PC-9 (cell line): ENCODE results near the gene THSD7B.

Experiments
- EZH2 ChIP-seq: fragments of 200-600 bp; sonication (generic); IDR thresholded peaks from 2 replicates; pipeline ENCODE4 v1.8.0; 2017; ENCODE audit warnings: antibody characterized with exemption, low read depth
- TF ChIP-seq, protein P1 (sequence below): fragments of 200-600 bp; sonication (generic); conservative IDR thresholded peaks from 2 replicates; pipeline ENCODE4 v1.6.1; 2017; ENCODE audit warnings: mixed run types, antibody characterized with exemption, mild to moderate bottlenecking, moderate library complexity

DNA sequence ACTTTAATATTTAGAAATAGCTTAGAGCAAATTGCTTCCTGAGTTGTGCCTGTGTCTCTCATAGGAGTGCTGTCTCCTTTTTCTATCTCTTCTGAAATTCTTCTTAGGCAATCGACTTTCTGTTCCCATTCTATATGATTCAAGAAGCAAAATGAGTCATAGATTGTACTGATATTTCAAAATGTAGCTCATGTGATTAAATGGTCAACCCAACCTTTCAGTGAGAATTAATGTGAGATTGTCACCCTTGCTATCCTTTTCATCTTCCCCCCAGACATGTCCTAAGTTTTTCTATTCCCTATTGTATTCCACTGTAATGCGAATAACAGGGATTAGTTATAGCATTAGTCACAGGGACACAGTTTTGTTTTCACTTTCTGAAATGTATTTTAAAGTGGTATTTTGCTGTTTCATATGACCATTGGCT, 413.6 kb downstream of the THSD7B start:
- TF ChIP-seq, protein P1, sequence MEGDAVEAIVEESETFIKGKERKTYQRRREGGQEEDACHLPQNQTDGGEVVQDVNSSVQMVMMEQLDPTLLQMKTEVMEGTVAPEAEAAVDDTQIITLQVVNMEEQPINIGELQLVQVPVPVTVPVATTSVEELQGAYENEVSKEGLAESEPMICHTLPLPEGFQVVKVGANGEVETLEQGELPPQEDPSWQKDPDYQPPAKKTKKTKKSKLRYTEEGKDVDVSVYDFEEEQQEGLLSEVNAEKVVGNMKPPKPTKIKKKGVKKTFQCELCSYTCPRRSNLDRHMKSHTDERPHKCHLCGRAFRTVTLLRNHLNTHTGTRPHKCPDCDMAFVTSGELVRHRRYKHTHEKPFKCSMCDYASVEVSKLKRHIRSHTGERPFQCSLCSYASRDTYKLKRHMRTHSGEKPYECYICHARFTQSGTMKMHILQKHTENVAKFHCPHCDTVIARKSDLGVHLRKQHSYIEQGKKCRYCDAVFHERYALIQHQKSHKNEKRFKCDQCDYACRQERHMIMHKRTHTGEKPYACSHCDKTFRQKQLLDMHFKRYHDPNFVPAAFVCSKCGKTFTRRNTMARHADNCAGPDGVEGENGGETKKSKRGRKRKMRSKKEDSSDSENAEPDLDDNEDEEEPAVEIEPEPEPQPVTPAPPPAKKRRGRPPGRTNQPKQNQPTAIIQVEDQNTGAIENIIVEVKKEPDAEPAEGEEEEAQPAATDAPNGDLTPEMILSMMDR: no peak
- no peak for TF ChIP-seq EZH2
